ENCODE measurements around the gene PHOX2B.

DNA sequence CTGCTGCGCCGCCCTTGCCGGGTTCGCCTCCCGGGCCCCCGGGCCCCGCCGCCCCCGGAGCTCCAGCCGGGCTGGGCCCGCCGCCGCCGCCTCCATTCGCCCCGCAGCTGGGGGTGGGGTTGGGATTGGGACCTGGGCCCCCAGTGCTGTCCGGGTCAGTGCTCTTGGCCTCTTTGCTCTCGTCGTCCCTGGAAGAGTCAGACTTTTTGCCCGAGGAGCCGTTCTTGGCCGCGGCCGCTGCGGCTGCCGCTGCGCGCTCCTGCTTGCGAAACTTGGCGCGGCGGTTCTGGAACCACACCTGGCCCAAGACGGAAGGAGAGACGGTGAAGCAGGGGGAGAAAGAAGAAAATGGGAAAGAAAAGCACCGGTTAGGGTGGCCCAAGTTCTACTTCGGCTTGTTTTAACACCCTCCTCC, 2.5 kb downstream of the PHOX2B start:
- TF ChIP-seq EP300 (IDR thresholded peaks at IDR 0.05): no peak
- TF ChIP-seq JUN (IDR thresholded peaks at IDR 0.05): no peak
- TF ChIP-seq ZFP36 (IDR thresholded peaks at IDR 0.05; ENCODE audit: borderline replicate concordance, partially characterized antibody): no peak
- no peak for TF ChIP-seq CTCF (IDR thresholded peaks at IDR 0.05)
- TF ChIP-seq POLR2A (IDR thresholded peaks at IDR 0.05; ENCODE audit: low read length): no peak
- no peak for TF ChIP-seq SMC3 (IDR thresholded peaks at IDR 0.05)
- TF ChIP-seq, protein P1, sequence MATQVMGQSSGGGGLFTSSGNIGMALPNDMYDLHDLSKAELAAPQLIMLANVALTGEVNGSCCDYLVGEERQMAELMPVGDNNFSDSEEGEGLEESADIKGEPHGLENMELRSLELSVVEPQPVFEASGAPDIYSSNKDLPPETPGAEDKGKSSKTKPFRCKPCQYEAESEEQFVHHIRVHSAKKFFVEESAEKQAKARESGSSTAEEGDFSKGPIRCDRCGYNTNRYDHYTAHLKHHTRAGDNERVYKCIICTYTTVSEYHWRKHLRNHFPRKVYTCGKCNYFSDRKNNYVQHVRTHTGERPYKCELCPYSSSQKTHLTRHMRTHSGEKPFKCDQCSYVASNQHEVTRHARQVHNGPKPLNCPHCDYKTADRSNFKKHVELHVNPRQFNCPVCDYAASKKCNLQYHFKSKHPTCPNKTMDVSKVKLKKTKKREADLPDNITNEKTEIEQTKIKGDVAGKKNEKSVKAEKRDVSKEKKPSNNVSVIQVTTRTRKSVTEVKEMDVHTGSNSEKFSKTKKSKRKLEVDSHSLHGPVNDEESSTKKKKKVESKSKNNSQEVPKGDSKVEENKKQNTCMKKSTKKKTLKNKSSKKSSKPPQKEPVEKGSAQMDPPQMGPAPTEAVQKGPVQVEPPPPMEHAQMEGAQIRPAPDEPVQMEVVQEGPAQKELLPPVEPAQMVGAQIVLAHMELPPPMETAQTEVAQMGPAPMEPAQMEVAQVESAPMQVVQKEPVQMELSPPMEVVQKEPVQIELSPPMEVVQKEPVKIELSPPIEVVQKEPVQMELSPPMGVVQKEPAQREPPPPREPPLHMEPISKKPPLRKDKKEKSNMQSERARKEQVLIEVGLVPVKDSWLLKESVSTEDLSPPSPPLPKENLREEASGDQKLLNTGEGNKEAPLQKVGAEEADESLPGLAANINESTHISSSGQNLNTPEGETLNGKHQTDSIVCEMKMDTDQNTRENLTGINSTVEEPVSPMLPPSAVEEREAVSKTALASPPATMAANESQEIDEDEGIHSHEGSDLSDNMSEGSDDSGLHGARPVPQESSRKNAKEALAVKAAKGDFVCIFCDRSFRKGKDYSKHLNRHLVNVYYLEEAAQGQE (IDR thresholded peaks at IDR 0.05): no peak

All from A549 (cell line).